ENCODE results near the gene P2RY4.
"Not testable (repeated sequence)": the region's sequence is repeated elsewhere in the genome, so short reads cannot be mapped to it uniquely, and the experiment has no call there.

The P2RY4 gene

GRCh38 chrX:70260104-70260503, at the start of gene P2RY4:
Gene P2RY4 (minus strand): TSS chrX:70260204. CDS start chrX:70259624, 580 bp downstream.
- DNase-seq, result no peak
- intact Hi-C loops (cut with DNase I), result no loop called here

- intact Hi-C loops (cut with DNase I), result no loop called here
- no peak for DNase-seq
These were observed 41.7 kb upstream of the P2RY4 start for GRCh38 chrX:70301716-70302115.

GRCh38 chrX:70293621-70294020, 33.6 kb upstream of the P2RY4 start:
- no peak for DNase-seq
- intact Hi-C loops (cut with DNase I), result no loop called here

GRCh38 chrX:70292788-70293187, 32.8 kb upstream of the P2RY4 start:
- no peak for DNase-seq
- intact Hi-C loops (cut with DNase I), result no loop called here

GRCh38 chrX:70289793-70290770, 30.1 kb upstream of the P2RY4 start, which contains the start of the genes KIF4A and PDZD11:
Gene KIF4A (plus strand): TSS chrX:70290104. CDS start chrX:70290459, 355 bp downstream.
Gene PDZD11 (minus strand): TSS chrX:70289927. CDS start chrX:70289341, 586 bp downstream.
- peak; percentile 52 to 96 (median 70) for DNase-seq
- intact Hi-C loops (cut with DNase I), result no loop called here

- intact Hi-C loops (cut with DNase I), result no loop called here
- no peak for DNase-seq
These were observed 29.3 kb upstream of the P2RY4 start for GRCh38 chrX:70289168-70289792.

GRCh38 chrX:70281951-70282350, 21.9 kb upstream of the P2RY4 start, which contains the start of gene RAB41:
Gene RAB41 (plus strand): TSS chrX:70282172. CDS start chrX:70282218, 46 bp downstream.
- no peak for DNase-seq
- intact Hi-C loops (cut with DNase I), result no loop called here

GRCh38 chrX:70280573-70280972, 20.6 kb upstream of the P2RY4 start:
- intact Hi-C loops (cut with DNase I), result no loop called here
- DNase-seq, result no peak

- DNase-seq, result no peak
These were observed 19.1 kb upstream of the P2RY4 start for GRCh38 chrX:70279081-70279480.

GRCh38 chrX:70274029-70274428, 14.0 kb upstream of the P2RY4 start:
- intact Hi-C loops (cut with DNase I); DNase-seq: not testable (repeated sequence)

More at GRCh38 chrX:70279081-70279480, 19.1 kb upstream of the P2RY4 start:
- intact Hi-C loops (cut with DNase I), result no loop called here

- intact Hi-C loops (cut with DNase I), result no loop called here
- DNase-seq, result no peak
These were observed 8.0 kb upstream of the P2RY4 start, which contains the start of gene ARR3 for GRCh38 chrX:70268034-70268433. Gene ARR3 (plus strand): TSS chrX:70268334. CDS start chrX:70269386, 1,052 bp downstream.

- intact Hi-C loops (cut with DNase I), result no loop called here
- no peak for DNase-seq
These were observed 4.8 kb upstream of the P2RY4 start for GRCh38 chrX:70264784-70265183.

GRCh38 chrX:70262952-70263567, 3.1 kb upstream of the P2RY4 start:
- peak in 5 of 10 donors; percentile 4 to 83 (median 20) for DNase-seq
- intact Hi-C loops (cut with DNase I), result no loop called here

- DNase-seq, result no peak
- intact Hi-C loops (cut with DNase I), result no loop called here
These were observed 2.3 kb downstream of the P2RY4 start for GRCh38 chrX:70257423-70258288.

GRCh38 chrX:70255452-70255851, 4.6 kb downstream of the P2RY4 start:
- intact Hi-C loops (cut with DNase I), result no loop called here
- DNase-seq, result no peak

GRCh38 chrX:70254909-70255308, 5.1 kb downstream of the P2RY4 start:
- intact Hi-C loops (cut with DNase I), result no loop called here

GRCh38 chrX:70254063-70254400, 6.0 kb downstream of the P2RY4 start:
- intact Hi-C loops (cut with DNase I), result no loop called here
- no peak for DNase-seq

More at GRCh38 chrX:70254909-70255308, 5.1 kb downstream of the P2RY4 start:
- DNase-seq, result no peak

GRCh38 chrX:70253377-70254062, 6.5 kb downstream of the P2RY4 start:
- intact Hi-C loops (cut with DNase I), result no loop called here
- DNase-seq, result no peak

- DNase-seq, result no peak
- intact Hi-C loops (cut with DNase I), result no loop called here
These were observed 7.5 kb downstream of the P2RY4 start for GRCh38 chrX:70252491-70252890.

Data from posterior cingulate gyrus (tissue), 11 donors.